Activated T-helper 9 cell treated with anti-CD3 and anti-CD28 coated beads, Interleukin-2, amount 50 U/mL, for 16 hours (primary cell): ENCODE data around the gene COL5A1.

Experiments used
- DNase-seq: peaks from one replicate; pipeline ENCODE4 v3.0.0-alpha.2; 2020; ENCODE audit warnings: low read depth

COL5A1 gene

GRCh38 chr9:134744385-134745295, 103.0 kb downstream of the COL5A1 start:
- DNase-seq, result no peak

- no peak for DNase-seq
These were observed 106.4 kb downstream of the COL5A1 start for GRCh38 chr9:134747951-134748489.

DNA sequence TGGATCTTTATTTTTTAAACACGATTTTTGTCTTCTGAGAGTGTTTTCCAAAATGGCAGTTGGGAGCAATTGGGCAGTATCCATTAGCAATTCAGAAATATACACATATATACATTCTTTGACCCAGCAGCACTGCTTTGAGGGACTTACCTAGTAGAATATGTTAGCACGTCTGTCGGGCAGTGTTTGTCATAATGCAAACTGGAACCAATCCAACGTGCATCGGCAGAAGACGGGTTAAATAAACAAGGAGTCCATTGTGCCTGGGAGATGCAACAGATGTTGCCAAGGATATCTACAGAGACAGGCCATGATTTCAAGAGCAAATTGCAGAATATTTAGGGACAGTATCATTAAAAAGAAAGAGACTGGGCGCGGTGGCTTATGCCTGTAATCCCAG, 107.0 kb downstream of the COL5A1 start:
- DNase-seq, result no peak

GRCh38 chr9:134750450-134751155, 109.0 kb downstream of the COL5A1 start:
- DNase-seq, result no peak

- DNase-seq, result no peak
These were observed 110.0 kb downstream of the COL5A1 start for GRCh38 chr9:134751622-134752021.

DNA sequence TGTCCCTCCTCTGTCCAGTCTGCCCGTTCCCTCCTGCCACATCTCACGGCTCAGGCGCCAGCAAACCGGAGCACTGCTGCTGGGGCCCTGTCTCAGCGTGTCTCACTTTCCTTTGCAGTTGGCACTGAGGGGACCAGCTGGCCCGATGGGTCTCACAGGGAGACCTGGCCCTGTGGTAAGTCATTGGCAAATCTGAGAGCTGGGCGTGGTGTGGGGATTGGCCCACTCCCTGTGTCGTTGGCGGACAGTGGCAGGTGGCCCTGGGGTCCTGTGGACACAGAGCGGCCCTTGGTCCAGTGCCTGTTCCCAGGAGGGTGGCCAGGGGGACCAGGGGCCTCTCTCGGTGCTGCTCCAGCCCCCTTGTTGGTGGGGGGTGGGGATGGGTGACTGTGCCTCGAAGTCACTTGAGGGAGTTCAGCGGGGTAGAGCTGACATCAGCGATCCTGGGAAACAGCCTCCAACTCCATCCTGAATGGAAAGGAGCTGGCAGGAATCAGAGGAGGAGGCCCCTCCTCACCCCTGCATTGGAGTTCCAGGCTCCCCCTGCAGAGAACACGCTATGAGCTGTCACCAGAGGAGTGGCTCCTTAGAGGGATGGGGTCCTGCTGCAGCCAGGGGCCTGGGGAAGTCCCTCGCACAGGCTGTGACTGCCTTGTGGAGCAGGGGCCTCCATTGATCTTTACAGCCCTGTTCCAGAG, 111.0 kb downstream of the COL5A1 start:
- DNase-seq, result no peak

DNA sequence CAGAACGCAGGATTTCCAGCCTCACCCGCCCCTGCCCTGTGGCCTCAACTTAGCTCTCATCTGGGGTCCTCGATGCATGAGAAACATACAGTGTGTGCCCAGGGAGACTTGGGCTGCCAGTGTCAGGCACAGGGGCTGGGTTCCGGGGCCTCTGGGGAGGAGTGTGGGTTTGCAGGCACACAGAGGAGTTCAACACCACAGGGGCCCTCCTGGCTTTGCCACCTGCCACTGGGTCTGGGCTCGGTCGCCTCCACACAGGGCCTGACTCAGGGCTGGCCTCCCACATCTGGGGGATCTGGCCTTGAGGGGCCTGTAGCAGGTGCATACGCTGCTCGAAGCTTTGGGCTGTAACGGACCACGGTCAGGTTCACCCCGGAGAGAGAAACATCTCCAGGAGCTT, 111.6 kb downstream of the COL5A1 start:
- no peak for DNase-seq

DNA sequence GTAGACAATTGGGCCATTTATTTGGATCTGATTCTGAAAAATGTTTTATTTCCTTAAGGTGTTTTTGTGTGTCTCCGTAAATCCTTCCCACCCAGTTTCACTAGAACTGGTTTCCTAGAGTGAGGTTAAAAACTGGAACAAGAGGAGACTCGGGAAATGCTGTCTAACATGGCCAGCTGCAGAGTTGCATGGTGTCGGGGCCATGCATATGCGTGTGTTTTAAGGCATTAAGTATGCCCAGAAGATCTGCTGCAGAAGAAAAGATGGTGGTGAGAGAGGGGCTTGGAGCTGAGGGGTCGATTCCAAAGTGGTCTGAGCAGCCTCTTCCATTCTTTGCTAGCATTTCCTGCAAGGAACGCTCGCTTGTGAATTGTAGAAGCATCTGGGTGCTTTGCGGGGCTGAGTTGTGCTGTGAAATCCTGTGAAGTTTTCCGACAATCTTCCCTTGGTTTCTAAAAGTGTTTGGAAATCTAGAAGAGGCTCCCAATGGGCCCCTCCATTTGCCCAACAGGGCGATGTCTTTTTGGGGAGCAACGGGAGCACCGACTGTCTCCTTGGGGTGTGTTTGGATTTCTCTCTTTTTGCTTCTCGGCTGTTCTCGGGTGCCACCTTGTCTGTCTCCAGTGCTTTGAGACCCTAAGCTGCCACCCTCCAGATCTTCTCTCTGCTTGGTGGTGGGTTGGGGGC, 113.8 kb downstream of the COL5A1 start:
- DNase-seq, result no peak

DNA sequence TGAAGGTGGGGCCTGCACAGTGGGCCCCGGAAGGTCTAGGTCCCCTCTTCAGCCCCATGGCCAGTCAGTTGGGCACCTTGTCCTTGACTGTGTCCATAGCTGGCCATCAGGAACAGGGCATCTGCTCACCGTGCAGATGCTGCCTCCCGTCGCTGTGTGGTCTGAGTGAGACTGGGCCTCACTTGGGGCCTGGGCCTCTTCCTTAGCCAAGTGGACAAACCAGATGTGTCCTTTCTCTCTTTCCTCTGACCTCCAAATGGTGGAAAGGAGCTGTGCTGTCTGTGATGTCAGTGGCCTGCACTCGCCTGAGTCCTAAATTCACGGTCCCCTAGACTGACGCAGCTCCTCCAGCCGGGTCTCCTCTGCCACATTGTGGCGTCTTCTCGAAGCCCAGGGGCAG, 114.5 kb downstream of the COL5A1 start:
- DNase-seq, result no peak

- DNase-seq, result no peak
These were observed 115.8 kb downstream of the COL5A1 start for GRCh38 chr9:134757216-134757975.

- no peak for DNase-seq
These were observed 117.5 kb downstream of the COL5A1 start for GRCh38 chr9:134758949-134759607.

DNA sequence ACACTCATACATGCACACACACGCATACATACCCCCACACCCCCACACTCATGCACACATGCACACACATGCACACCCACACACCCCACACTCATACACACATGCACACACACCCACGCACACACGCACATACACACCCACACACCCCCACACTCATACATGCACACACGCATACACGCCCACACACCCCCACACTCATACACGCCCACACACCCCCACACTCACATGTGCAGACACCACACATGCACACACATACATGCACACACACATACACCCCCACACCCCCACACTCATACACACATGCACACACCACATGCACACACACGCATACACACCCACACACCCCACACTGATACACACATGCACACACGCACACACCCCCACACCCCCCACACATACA, 118.3 kb downstream of the COL5A1 start:
- DNase-seq, result no peak

DNA sequence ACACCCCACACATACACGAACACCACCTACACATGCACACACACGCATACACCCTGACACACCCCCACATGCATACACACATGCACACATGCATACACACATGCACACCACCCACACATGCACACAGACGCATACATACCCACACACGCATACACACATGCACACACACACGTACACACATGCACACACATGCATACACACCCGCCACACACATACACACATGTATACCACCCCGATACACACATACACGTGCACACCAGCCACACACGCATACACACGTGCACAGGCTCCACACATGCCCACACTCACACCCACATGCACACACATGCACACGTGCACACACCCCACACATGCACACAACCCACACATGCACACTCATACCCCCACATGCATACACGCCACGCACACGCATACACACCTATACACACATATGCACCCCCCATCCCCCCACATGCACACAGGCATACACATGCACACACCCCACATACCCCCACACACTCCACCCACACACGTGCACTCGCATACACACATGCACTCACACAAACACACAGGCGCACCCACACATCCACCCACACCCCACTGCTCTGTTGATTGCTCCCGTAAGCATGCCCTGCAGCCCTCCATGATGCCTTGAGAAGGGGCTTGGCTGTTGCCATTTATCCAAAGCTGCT, 119.3 kb downstream of the COL5A1 start:
- no peak for DNase-seq

- no peak for DNase-seq
These were observed 123.1 kb downstream of the COL5A1 start for GRCh38 chr9:134764473-134765269.

DNA sequence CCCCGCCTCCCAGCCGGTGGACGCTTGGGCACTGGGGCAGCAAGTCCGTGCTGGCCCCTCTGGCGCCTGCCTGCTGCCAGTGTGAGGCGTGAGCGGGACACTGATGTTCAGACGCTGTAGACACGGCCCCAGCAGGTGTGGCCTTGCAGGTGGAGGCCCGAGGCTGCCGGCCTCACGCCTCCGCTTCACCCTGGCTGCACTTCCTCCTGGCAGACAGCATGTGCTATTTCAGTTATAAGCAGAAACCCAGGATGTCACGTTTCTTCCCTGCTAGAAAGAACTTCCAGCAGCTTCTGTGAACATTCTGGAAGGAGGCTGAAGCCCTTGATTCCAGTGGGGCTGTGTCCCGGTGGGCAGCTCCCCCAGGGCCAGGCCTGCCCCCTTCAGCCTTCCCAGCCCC, 124.2 kb downstream of the COL5A1 start:
- no peak for DNase-seq

DNA sequence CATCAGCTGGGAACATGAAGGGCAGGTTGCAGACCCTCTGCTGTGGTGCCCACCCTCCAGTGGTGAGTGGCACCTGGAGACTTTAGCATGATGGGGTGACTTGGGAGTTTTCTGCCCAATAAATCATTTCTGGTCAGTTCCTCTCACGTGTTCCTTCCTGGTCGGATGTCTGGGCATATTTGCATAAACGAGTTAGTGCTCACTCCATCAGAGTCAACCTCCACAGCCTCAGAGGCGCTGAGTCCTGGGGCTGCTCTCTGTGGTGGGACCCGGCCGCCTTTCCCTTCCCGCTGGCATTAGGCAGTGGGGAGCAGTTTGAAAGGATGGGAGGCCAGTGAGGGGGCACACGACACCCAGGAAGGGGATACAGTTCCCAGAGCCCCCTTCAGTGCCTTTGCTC, 125.0 kb downstream of the COL5A1 start:
- DNase-seq, result no peak

GRCh38 chr9:134768332-134768708, 126.7 kb downstream of the COL5A1 start:
- no peak for DNase-seq

DNA sequence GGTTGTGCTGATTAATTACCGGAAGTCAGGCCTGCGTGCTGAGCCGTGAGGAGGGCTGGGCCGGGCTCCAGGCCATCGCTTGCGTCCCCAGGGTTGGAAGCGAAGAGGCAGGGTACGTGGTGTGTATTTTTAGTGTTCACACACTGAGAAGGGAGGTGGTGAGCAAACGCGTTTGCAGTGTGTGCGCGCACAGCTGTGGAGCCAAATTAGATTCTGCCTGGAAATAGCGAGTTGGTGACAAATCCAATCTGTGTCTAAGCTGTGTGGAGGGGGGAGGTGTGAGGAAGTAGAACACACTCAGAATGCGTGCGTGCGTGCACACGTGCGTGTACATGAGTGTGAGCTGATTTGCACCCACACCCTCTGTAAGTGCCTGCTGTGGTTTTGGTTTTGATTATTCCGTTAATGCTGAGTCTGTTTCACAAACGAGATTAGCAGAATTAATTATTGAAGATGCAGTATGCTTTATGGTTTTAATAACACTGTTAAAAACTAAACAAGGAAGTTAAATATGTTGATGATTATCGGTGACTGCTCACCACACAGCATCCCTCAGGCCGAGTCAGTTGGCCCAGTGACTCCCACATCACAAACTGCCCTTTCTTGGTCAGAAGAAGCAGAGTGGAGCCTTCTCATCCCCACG, 127.2 kb downstream of the COL5A1 start:
- no peak for DNase-seq
